K562 (cell line): ENCODE results near the gene CRYBA4. TPM values are rescaled to one million over a fixed set of nuclear protein-coding genes. Genes with fewer than 3 reads are reported as not detected.

Source experiments
- DMBX1 ChIP-seq: fragments of 250-450 bp; sonication (Bioruptor Pico); IDR thresholded peaks from 2 replicates; pipeline ENCODE4 v1.8.0; 2022; ENCODE audit warnings: inconsistent platforms, mild to moderate bottlenecking, moderate library complexity, borderline replicate concordance
- KAT8 ChIP-seq: fragments of 450-650 bp; IDR thresholded peaks from 2 replicates; pipeline ENCODE4 v1.6.1; 2016; ENCODE audit warnings: low read depth, mild to moderate bottlenecking
- MYC ChIP-seq, 2 experiments: fragments of 250-450 bp in 1 of 2; sonication (Bioruptor Pico) in 1 of 2; IDR thresholded peaks; 2 replicates each; pipeline versions ENCODE4 v1.5.1 to v1.6.1; 2012 to 2021; ENCODE audit warnings: low read depth in 2 of 2, borderline replicate concordance in 1 of 2, improper control_type of control experiment in 1 of 2, low read length in 1 of 2, mild to moderate bottlenecking in 1 of 2, moderate library complexity in 1 of 2
- RBM15 ChIP-seq: fragments of 200-400 bp; formaldehyde crosslinking; IDR thresholded peaks from 2 replicates; pipeline ENCODE4 v1.6.1; 2018; ENCODE audit warnings: mild to moderate bottlenecking, low read length, moderate library complexity; ENCODE audit not compliant: insufficient read depth
- SIN3A ChIP-seq, 2 experiments: fragments of 150-350 bp in 1 of 2; IDR thresholded peaks; 2 replicates each; pipeline ENCODE4 v1.6.1; 2011 to 2016; ENCODE audit warnings: borderline replicate concordance in 2 of 2, low read depth in 2 of 2, low read length in 2 of 2, mild to moderate bottlenecking in 2 of 2, moderate library complexity in 2 of 2; ENCODE audit not compliant: control insufficient read depth in 1 of 2
- SMARCA5 ChIP-seq: fragments of 450-650 bp; IDR thresholded peaks from 2 replicates; pipeline ENCODE4 v1.6.1; 2016
- SP1 ChIP-seq: sonication (generic); formaldehyde crosslinking; IDR thresholded peaks from 2 replicates; pipeline ENCODE4 v1.8.1; 2022; ENCODE audit warnings: mild to moderate bottlenecking, missing genetic modification reagents
- SRF ChIP-seq, 2 experiments: fragments of 250-450, 450-650 bp in 1 of 2; sonication (Bioruptor Pico) in 1 of 2; sonication (generic) in 1 of 2; formaldehyde crosslinking; IDR thresholded peaks; 2 replicates each; pipeline versions ENCODE4 v1.5.0 to v1.5.1; 2020 to 2022; ENCODE audit warnings: mild to moderate bottlenecking in 1 of 2, missing genetic modification reagents in 1 of 2
- ZNF134 ChIP-seq: fragments of 250-450 bp; sonication (Bioruptor Pico); conservative IDR thresholded peaks from 2 replicates; pipeline ENCODE4 v1.4.0; 2020
- ZNF354B ChIP-seq: fragments of 250-450 bp; sonication (Bioruptor Pico); IDR thresholded peaks from 2 replicates; pipeline ENCODE4 v1.4.0; 2020
- polyA plus RNA-seq, 8 experiments: library from polyadenylated mRNA; depleted of rRNA in 4 of 8; stranded (reverse) in 5 of 8; unstranded in 3 of 8; fragments of >200 nt; fragmentation: Nextera tagmentation in 2 of 8; fragmentation: Illumina TruSeq in 1 of 8; extraction: Ambion mirVana in 2 of 8; extraction: Trizol in 1 of 8; gene quantifications; 2 replicates each; pipeline versions ENCODE4 v1.2.1 to v1.2.3, GENCODE V29; 2011 to 2014; ENCODE audit warnings: inconsistent platforms in 1 of 8, missing spikeins in 1 of 8
- total RNA-seq, 7 experiments: library from RNA; depleted of rRNA in 6 of 7; stranded (reverse); fragments of >200 nt in 6 of 7; fragmentation: Illumina TruSeq in 2 of 7; extraction: Trizol in 2 of 7; gene quantifications; 2 replicates each; pipeline versions ENCODE4 v1.2.1 to v1.2.3, GENCODE V29; 2011 to 2021; ENCODE audit warnings: low replicate concordance in 1 of 7
- TF ChIP-seq, protein P1 (sequence below): sonication (generic); formaldehyde crosslinking; IDR thresholded peaks from 2 replicates; pipeline ENCODE4 v1.8.0; 2023; ENCODE audit warnings: missing genetic modification reagents, mild to moderate bottlenecking, borderline replicate concordance
- TF ChIP-seq, protein P2 (sequence below), 2 experiments: fragments of 150-350 bp in 1 of 2; IDR thresholded peaks; 2 replicates each; pipeline ENCODE4 v1.6.1; 2012 to 2016; ENCODE audit warnings: low read depth in 2 of 2, low read length in 2 of 2, mild to moderate bottlenecking in 1 of 2, moderate library complexity in 1 of 2
- TF ChIP-seq, protein P3 (sequence below), 2 experiments: fragments of 250-450 bp in 1 of 2; fragments of 450-650 bp in 1 of 2; sonication (Bioruptor Pico) in 1 of 2; IDR thresholded peaks; 2 replicates each; pipeline versions ENCODE4 v1.6.1 to v1.8.0; 2016 to 2021; ENCODE audit warnings: mild to moderate bottlenecking in 2 of 2, moderate library complexity in 2 of 2, missing compliant biosample characterization in 1 of 2, missing genetic modification characterization in 1 of 2
- TF ChIP-seq, protein P4 (sequence below): sonication (generic); formaldehyde crosslinking; IDR thresholded peaks from 2 replicates; pipeline ENCODE4 v1.8.0; 2022; ENCODE audit warnings: missing genetic modification reagents, mild to moderate bottlenecking, moderate library complexity, borderline replicate concordance

Gene CRYBA4
- total and polyA plus RNA-seq, 9 of the 15 experiments (the other 6 are each of a cell fraction or from before 2014, with no cell fraction given): 0.59 to 3.3 (median 1.6) TPM

DNA sequence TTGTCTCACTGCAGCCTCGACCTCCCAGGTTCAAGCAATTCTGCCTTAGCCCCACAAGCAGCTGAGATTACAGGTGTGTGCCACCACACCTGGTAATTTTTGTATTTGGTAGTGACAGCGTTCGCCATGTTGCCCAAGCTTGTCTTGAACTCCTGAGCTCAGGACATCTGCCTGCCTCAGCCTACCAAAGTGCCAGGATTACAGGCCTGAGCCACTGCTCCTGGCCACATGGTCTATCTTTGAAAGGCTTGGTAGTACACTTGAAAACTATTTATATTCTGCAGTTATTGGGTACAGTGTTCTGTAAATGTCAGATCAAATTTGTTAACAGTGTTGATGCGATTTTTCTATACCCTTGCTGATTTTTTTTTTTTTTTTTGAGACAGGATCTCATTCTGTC is 9.5 kb downstream of the CRYBA4 start (continued):
- TF ChIP-seq SRF (CRISPR knock-in tag; IDR thresholded peaks at IDR 0.05): no peak
- no peak for TF ChIP-seq KAT8
- TF ChIP-seq, protein P1, sequence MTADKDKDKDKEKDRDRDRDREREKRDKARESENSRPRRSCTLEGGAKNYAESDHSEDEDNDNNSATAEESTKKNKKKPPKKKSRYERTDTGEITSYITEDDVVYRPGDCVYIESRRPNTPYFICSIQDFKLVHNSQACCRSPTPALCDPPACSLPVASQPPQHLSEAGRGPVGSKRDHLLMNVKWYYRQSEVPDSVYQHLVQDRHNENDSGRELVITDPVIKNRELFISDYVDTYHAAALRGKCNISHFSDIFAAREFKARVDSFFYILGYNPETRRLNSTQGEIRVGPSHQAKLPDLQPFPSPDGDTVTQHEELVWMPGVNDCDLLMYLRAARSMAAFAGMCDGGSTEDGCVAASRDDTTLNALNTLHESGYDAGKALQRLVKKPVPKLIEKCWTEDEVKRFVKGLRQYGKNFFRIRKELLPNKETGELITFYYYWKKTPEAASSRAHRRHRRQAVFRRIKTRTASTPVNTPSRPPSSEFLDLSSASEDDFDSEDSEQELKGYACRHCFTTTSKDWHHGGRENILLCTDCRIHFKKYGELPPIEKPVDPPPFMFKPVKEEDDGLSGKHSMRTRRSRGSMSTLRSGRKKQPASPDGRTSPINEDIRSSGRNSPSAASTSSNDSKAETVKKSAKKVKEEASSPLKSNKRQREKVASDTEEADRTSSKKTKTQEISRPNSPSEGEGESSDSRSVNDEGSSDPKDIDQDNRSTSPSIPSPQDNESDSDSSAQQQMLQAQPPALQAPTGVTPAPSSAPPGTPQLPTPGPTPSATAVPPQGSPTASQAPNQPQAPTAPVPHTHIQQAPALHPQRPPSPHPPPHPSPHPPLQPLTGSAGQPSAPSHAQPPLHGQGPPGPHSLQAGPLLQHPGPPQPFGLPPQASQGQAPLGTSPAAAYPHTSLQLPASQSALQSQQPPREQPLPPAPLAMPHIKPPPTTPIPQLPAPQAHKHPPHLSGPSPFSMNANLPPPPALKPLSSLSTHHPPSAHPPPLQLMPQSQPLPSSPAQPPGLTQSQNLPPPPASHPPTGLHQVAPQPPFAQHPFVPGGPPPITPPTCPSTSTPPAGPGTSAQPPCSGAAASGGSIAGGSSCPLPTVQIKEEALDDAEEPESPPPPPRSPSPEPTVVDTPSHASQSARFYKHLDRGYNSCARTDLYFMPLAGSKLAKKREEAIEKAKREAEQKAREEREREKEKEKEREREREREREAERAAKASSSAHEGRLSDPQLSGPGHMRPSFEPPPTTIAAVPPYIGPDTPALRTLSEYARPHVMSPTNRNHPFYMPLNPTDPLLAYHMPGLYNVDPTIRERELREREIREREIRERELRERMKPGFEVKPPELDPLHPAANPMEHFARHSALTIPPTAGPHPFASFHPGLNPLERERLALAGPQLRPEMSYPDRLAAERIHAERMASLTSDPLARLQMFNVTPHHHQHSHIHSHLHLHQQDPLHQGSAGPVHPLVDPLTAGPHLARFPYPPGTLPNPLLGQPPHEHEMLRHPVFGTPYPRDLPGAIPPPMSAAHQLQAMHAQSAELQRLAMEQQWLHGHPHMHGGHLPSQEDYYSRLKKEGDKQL (CRISPR knock-in tag): no peak
- TF ChIP-seq SMARCA5: no peak
- TF ChIP-seq SP1 (CRISPR knock-in tag): no peak
- TF ChIP-seq, protein P2, sequence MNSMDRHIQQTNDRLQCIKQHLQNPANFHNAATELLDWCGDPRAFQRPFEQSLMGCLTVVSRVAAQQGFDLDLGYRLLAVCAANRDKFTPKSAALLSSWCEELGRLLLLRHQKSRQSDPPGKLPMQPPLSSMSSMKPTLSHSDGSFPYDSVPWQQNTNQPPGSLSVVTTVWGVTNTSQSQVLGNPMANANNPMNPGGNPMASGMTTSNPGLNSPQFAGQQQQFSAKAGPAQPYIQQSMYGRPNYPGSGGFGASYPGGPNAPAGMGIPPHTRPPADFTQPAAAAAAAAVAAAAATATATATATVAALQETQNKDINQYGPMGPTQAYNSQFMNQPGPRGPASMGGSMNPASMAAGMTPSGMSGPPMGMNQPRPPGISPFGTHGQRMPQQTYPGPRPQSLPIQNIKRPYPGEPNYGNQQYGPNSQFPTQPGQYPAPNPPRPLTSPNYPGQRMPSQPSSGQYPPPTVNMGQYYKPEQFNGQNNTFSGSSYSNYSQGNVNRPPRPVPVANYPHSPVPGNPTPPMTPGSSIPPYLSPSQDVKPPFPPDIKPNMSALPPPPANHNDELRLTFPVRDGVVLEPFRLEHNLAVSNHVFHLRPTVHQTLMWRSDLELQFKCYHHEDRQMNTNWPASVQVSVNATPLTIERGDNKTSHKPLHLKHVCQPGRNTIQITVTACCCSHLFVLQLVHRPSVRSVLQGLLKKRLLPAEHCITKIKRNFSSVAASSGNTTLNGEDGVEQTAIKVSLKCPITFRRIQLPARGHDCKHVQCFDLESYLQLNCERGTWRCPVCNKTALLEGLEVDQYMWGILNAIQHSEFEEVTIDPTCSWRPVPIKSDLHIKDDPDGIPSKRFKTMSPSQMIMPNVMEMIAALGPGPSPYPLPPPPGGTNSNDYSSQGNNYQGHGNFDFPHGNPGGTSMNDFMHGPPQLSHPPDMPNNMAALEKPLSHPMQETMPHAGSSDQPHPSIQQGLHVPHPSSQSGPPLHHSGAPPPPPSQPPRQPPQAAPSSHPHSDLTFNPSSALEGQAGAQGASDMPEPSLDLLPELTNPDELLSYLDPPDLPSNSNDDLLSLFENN (IDR thresholded peaks at IDR 0.05; ENCODE audit: low read depth in 2 of 2, low read length in 2 of 2): no peak
- no peak for TF ChIP-seq RBM15
- no peak for TF ChIP-seq SIN3A (IDR thresholded peaks at IDR 0.05; ENCODE audit: borderline replicate concordance in 2 of 2, control insufficient read depth in 1 of 2, low read depth in 2 of 2, low read length in 2 of 2)
- TF ChIP-seq MYC (IDR thresholded peaks at IDR 0.05; ENCODE audit: low read depth, low read length): no peak
- TF ChIP-seq MYC (CRISPR knock-in tag; IDR thresholded peaks at IDR 0.05; ENCODE audit: borderline replicate concordance, low read depth): 0 out of 2 replicates have a peak, but pooled peaks have one; percentile 48
- TF ChIP-seq ZNF134 (CRISPR knock-in tag): no peak
- TF ChIP-seq DMBX1: peak; percentile 81; the same call in 1 of the 2 replicates
- TF ChIP-seq, protein P3, sequence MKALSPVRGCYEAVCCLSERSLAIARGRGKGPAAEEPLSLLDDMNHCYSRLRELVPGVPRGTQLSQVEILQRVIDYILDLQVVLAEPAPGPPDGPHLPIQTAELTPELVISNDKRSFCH (CRISPR knock-in tag; IDR thresholded peaks at IDR 0.05): no peak
- TF ChIP-seq, protein P3 (tag; IDR thresholded peaks at IDR 0.05): peak; percentile 52; the same call in 1 of the 2 replicates
- no peak for TF ChIP-seq ZNF354B
- TF ChIP-seq, protein P4, sequence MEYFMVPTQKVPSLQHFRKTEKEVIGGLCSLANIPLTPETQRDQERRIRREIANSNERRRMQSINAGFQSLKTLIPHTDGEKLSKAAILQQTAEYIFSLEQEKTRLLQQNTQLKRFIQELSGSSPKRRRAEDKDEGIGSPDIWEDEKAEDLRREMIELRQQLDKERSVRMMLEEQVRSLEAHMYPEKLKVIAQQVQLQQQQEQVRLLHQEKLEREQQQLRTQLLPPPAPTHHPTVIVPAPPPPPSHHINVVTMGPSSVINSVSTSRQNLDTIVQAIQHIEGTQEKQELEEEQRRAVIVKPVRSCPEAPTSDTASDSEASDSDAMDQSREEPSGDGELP (CRISPR knock-in tag): no peak
